HG02571 (cell line): Measurements from ENCODE around the gene UBE2K.
"Not testable (repeated sequence)": the region's sequence is repeated elsewhere in the genome, so short reads cannot be mapped to it uniquely, and the experiment has no call there.

Experiments used
- ATAC-seq: cut with Tn5 transposase; IDR thresholded peaks from one replicate; pipeline ENCODE4 v1.9.1; 2021; ENCODE audit warnings: mild to moderate bottlenecking, moderate library complexity; ENCODE audit not compliant: unreplicated experiment

The UBE2K gene

DNA sequence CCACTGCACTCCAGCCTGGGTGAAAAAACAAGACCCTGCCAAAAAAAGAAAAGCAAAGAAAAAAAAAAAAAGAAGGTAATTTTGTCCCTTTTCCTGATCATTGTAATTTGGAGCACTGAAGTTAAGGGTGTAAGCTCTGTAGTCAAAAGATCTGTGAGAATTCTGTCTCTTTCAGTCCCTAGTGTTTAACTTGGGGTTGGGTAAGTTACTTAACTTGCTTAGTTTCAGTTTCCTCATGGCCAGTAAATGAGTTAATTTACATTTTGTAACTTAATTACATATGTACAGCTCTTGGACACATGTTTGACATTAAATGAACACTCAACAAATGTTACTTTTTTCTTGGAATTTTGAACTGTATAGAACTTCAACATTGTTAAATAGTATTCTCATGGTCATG lies 10.9 kb upstream of the UBE2K start:
- no peak for ATAC-seq

DNA sequence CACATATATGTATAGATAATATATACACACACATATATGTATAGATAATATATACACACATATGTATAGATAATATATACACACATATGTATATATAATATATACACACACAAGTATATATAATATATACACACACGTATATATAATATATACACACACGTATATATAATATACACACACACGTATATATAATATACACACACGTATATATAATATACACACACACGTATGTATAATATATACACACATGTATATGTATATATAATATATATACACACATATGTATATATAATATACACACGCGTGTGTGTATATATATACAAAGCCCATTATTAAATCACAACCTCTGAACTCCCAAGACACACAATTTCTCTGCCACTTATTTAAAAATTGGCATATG lies 8.0 kb upstream of the UBE2K start:
- ATAC-seq = no peak

GRCh38 chr4:39698424-39699009 lies 581 bp downstream of the UBE2K start:
- ATAC-seq = peak; percentile 42

GRCh38 chr4:39699687-39700409 lies 1.9 kb downstream of the UBE2K start:
- no peak for ATAC-seq

GRCh38 chr4:39700554-39700953 lies 2.6 kb downstream of the UBE2K start:
- ATAC-seq = no peak

- no peak for ATAC-seq
These were observed 4.8 kb downstream of the UBE2K start for GRCh38 chr4:39702716-39703115.

- ATAC-seq = not testable (repeated sequence)
These were observed 6.9 kb downstream of the UBE2K start for GRCh38 chr4:39704789-39705188.

GRCh38 chr4:39706334-39706733 lies 8.4 kb downstream of the UBE2K start:
- no peak for ATAC-seq

DNA sequence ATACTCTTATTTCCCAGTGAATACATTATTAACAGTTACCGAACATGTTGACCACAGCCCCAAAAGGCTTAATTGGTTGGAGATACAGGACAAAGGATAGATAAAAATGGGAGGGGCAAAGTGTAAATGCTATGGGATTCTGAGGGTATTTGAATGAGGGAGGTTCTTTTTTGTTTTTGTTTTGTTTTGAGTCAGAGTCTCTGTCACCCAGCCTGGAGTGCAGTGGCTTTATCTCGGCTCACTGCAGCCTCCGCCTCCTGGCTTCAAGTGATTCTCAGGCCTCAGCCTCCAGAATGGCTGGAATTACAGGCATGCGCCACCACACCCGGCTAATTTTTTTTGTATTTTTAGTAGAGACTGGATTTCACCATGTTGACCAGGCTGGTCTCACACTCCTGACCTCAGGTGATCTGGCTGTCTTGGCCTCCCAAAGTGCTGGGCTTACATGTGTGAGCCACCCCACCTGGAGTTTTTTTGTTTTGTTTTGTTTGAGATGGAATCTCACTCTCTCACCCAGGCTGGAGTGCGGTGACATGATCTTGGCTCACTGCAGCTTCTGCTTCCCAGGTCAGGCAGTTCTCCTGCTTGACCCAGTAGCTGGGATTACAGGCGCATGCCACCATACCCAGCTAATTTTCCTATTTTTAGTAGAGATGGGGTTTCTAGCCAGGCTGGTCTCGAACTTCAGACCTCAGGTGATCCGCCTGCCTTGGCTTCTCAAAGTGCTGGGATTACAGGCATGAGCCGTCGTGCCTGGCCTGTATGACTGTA lies 9.0 kb downstream of the UBE2K start:
- no peak for ATAC-seq

DNA sequence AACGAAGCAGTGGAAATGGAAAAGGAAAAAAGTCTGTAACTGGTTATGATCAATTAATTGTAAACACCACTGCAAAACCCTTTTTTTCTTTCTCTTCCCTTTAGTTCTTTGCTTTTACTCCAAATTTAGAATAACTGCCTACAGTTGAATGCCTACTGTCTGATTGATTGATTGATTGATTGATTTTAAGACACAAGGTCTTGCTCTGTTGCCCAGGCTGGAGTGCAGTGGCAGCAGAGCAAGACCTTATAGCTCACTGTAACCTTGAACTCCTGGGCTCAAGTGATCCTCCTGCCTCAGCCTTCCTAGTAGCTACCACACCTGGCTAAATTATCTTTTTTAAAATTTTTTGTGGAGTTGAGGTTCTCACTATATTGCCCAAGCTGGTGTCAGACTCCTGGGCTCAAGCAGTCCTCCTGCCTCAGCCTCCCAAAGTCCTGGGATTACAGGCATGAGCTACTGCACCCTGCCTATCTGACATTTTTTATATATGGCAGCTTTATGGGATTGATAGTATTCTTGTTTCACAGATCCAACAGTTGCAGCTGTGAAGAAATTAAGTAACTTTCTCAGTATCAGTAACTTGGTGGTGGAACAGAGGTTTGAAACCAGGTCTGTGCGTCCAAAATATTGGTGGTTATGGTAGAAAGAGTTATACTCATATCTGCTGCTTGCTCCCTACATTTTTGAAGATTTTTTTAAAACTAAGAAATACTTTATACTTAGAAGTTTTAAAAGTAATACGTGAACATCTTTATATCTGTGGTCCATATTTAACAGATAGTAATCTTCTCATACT lies 12.4 kb downstream of the UBE2K start:
- ATAC-seq = no peak

GRCh38 chr4:39712819-39713607 lies 15.1 kb downstream of the UBE2K start:
- no peak for ATAC-seq

DNA sequence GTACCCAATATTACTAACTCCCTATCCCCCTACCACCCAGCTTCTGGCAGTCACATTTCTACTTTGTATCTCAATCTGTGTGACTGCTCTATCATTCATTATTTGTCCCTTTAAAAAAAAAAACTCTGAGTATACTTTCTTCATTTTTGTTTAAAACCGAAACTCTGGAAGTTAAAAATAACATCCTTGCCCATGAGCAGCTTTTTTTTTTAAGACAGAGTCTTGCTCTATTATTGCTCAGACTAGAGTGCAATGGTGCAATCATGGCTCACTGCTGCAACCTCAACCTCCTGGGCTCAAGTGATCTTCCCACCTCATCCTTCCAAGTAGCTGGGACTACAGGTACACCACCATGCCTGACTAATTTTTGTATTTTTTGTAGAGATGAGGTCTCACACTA lies 15.8 kb downstream of the UBE2K start:
- ATAC-seq = no peak

- ATAC-seq = no peak
These were observed 16.2 kb downstream of the UBE2K start for GRCh38 chr4:39714166-39714565.

DNA sequence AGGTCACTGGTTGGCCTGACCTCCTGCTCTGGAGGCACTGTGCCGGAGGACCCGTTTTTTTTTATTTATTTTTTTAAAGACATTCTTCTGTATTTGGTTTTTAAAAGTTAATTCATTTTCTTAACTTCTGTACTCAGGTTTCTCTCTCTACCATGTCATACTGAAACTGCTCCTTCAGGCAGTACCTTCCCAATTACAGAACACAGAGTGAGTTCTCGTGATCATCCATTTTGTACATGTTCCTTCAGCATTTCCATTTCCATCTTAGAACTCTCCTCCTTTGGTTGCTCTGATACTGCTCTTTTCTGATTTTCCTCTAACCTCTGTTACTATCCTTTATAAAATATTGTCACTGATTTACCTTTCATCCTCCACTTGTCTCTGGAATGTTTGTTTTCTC lies 17.9 kb downstream of the UBE2K start:
- no peak for ATAC-seq

DNA sequence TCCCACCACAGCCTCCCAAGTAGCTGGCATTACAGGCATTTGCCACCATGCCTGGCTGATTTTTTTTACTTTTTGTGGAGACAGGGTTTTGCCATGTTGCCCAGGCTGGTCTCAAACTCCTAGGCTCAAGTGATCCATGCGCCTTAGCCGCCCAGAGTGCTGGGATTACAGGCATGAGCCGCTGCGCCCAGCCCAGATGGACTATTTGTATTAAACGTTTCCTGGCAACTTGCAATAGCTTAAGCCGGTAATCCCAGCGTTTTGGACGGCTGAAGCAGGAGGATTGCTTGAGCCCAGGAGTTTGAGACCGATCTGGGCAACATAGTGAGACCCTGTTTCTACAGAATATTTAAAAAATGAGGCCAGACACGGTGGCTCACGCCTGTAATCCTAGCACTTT lies 18.4 kb downstream of the UBE2K start:
- ATAC-seq = no peak

DNA sequence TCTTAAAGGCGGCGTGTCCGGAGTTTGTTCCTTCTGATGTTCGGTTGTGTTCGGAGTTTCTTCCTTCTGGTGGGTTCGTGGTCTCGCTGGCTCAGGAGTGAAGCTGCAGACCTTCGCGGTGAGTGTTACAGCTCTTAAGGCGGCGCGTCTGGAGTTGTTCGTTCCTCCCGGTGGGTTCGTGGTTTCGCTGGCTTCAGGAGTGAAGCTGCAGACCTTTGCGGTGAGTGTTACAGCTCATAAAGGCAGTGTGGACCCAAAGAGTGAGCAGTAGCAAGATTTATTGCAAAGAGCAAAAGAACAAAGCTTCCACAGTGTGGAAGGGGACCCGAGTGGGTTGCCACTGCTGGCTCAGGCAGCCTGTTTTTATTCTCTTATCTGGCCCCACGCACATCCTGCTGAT lies 19.8 kb downstream of the UBE2K start:
- not testable (repeated sequence) for ATAC-seq

GRCh38 chr4:39718366-39719323 lies 20.7 kb downstream of the UBE2K start:
- no peak for ATAC-seq

- no peak for ATAC-seq
These were observed 22.1 kb downstream of the UBE2K start for GRCh38 chr4:39719804-39720580.

GRCh38 chr4:39721273-39721672 lies 23.3 kb downstream of the UBE2K start:
- not testable (repeated sequence) for ATAC-seq
